Measurements from ENCODE around the gene WDTC1. TPM values are rescaled to one million over a fixed set of nuclear protein-coding genes. Genes with fewer than 3 reads are reported as not detected.

The WDTC1 gene
- total and polyA plus RNA-seq, 2 experiments from 2014 or later = 3.8 to 14.0 TPM

GRCh38 chr1:27253596-27253995, 19.2 kb downstream of the WDTC1 start:
- no peak overlapping the region for H3K4me3 Mint-ChIP-seq

More at GRCh38 chr1:27253596-27253995, 19.2 kb downstream of the WDTC1 start:
- no peak for ATAC-seq
- Mint-ChIP-seq H3K9me3 (no peaks in the 10 kb centered on the region), H3K36me3 (ENCODE audit: low read depth) (no peaks in the 10 kb centered on the region), H3K4me1 (no peaks in the 10 kb centered on the region), H3K27ac (no peak overlapping the region), H3K27me3 (ENCODE audit: insufficient read depth, low read depth, poor library complexity) (peaks cover 2% of the 10 kb centered on the region)
- DNase-seq (ENCODE audit: low spot score) = no peak
- no peaks in the 10 kb centered on the region for H3K79me2 ChIP-seq (replicated peaks; ENCODE audit: insufficient read depth)
- H3F3A ChIP-seq (replicated peaks; ENCODE audit: low read depth) = no peaks in the 10 kb centered on the region
- H3K4me3 ChIP-seq = no peak overlapping the region
- H3K36me3 ChIP-seq (ENCODE audit: insufficient read depth) = no peaks in the 10 kb centered on the region
- no peaks in the 10 kb centered on the region for H3K9me2 ChIP-seq (ENCODE audit: insufficient read depth)
- no peaks in the 10 kb centered on the region; the same call in none of the 2 replicates for H4K20me1 ChIP-seq (replicated peaks; ENCODE audit: insufficient read depth)
- no peak overlapping the region for H3K27ac ChIP-seq (ENCODE audit: low read depth)
- no peak overlapping the region for H2AFZ ChIP-seq
- H3K4me2 ChIP-seq = no peak overlapping the region
- H3K4me1 ChIP-seq (ENCODE audit: insufficient read depth) = no peaks in the 10 kb centered on the region
- no peaks in the 10 kb centered on the region for H3K27me3 ChIP-seq (ENCODE audit: insufficient read depth)
- TF ChIP-seq ZNF331 (CRISPR knock-in tag; IDR thresholded peaks at IDR 0.05; ENCODE audit: low read depth) (no peak), STAT1 (IDR thresholded peaks at IDR 0.05; ENCODE audit: unreplicated experiment) (no peak), JUNB (IDR thresholded peaks at IDR 0.05; ENCODE audit: unreplicated experiment) (no peak), POLR2AphosphoS5 (IDR thresholded peaks at IDR 0.05; ENCODE audit: low read depth) (no peak), CREB1 (CRISPR knock-in tag; IDR thresholded peaks at IDR 0.05; ENCODE audit: low read depth) (no peak), CTCF (conservative IDR thresholded peaks at IDR 0.05; ENCODE audit: low read depth in 2 of 2) (no peak), ETS1 (IDR thresholded peaks at IDR 0.05) (no peak), ZNF114 (CRISPR knock-in tag; IDR thresholded peaks at IDR 0.05) (no peak), EZH2phosphoT487 (IDR thresholded peaks at IDR 0.05; ENCODE audit: unreplicated experiment) (no peak), NANOG (IDR thresholded peaks at IDR 0.05; ENCODE audit: borderline replicate concordance) (no peak), EZH2 (IDR thresholded peaks at IDR 0.05; ENCODE audit: low read depth, unreplicated experiment) (no peak), ZNF462 (CRISPR knock-in tag; IDR thresholded peaks at IDR 0.05) (no peak), REST (IDR thresholded peaks at IDR 0.05; ENCODE audit: unreplicated experiment) (no peak)

Data from GM23338 (cell line).